Measurements from ENCODE around the gene DMXL2. TPM values are rescaled to one million over a fixed set of nuclear protein-coding genes. Genes with fewer than 3 reads are reported as not detected.

The DMXL2 gene
- total and polyA plus RNA-seq, 9 of the 15 experiments (the other 6 are each of a cell fraction or from before 2014, with no cell fraction given) = 9.3 to 57.7 (median 30.7) TPM

GRCh38 chr15:51647128-51647562 lies 24.6 kb upstream of the DMXL2 start (continued):
- TF ChIP-seq ZNF655 (CRISPR knock-in tag; IDR thresholded peaks at IDR 0.05) (no peak), SREBF1 (IDR thresholded peaks at IDR 0.05; ENCODE audit: borderline replicate concordance, low read depth, low read length) (no peak), ILK (tag; IDR thresholded peaks at IDR 0.05; ENCODE audit: borderline replicate concordance, low read depth) (no peak), ZNF583 (CRISPR knock-in tag; IDR thresholded peaks at IDR 0.05) (0 out of 2 replicates have a peak, but pooled peaks have one; percentile 36), ZNF551 (CRISPR knock-in tag; IDR thresholded peaks at IDR 0.05) (no peak), GABPB2 (CRISPR knock-in tag; conservative IDR thresholded peaks at IDR 0.05) (no peak), RBM39 (optimal IDR thresholded peaks at IDR 0.05; ENCODE audit: low read depth, low read length) (no peak), ZBTB12 (CRISPR knock-in tag; IDR thresholded peaks at IDR 0.05) (0 out of 2 replicates have a peak, but pooled peaks have one; percentile 36), GABPA (tag; conservative IDR thresholded peaks at IDR 0.05; ENCODE audit: low read depth) (peak; percentile 71), ZNF436 (CRISPR knock-in tag; IDR thresholded peaks at IDR 0.05) (no peak), THRB (CRISPR knock-in tag; conservative IDR thresholded peaks at IDR 0.05) (0 out of 2 replicates have a peak, but pooled peaks have one; percentile 55), CCNT2 (IDR thresholded peaks at IDR 0.05; ENCODE audit: borderline replicate concordance, extremely low read depth, insufficient read length, low read depth, low read length) (peak; percentile 95), ILF3 (IDR thresholded peaks at IDR 0.05; ENCODE audit: borderline replicate concordance) (no peak), MCM5 (IDR thresholded peaks at IDR 0.05; ENCODE audit: low read depth) (no peak), BRD4 (IDR thresholded peaks at IDR 0.05) (no peak), ADNP (tag; IDR thresholded peaks at IDR 0.05) (peak; percentile 70), CREM (IDR thresholded peaks at IDR 0.05; ENCODE audit: low read depth) (peak; percentile 70), ZNF311 (CRISPR knock-in tag; IDR thresholded peaks at IDR 0.05) (peak; percentile 80), BRCA1 (IDR thresholded peaks at IDR 0.05) (no peak), BRCA1 (CRISPR knock-in tag; IDR thresholded peaks at IDR 0.05) (no peak), BHLHE40 (IDR thresholded peaks at IDR 0.05; ENCODE audit: low read length) (peak; percentile 64), MED1 (CRISPR knock-in tag; IDR thresholded peaks at IDR 0.05; ENCODE audit: borderline replicate concordance) (no peak), KLF16 (IDR thresholded peaks at IDR 0.05) (peak; percentile 98), ZNF232 (CRISPR knock-in tag; IDR thresholded peaks at IDR 0.05) (no peak), MXI1 (IDR thresholded peaks at IDR 0.05; ENCODE audit: low read depth, low read length) (peak; percentile 74; the same call in 1 of the 2 replicates), FOXA1 (IDR thresholded peaks at IDR 0.05; ENCODE audit: borderline replicate concordance) (no peak), JUN (IDR thresholded peaks at IDR 0.05; ENCODE audit: borderline replicate concordance, low read depth, low read length) (peak; percentile 65; the same call in 1 of the 2 replicates), JUN (CRISPR knock-in tag; IDR thresholded peaks at IDR 0.05; ENCODE audit: borderline replicate concordance) (no peak), NUFIP1 (IDR thresholded peaks at IDR 0.05; ENCODE audit: partially characterized antibody) (no peak), FOXJ2 (tag; IDR thresholded peaks at IDR 0.05) (0 out of 2 replicates have a peak, but pooled peaks have one; percentile 67)
